ENCODE measurements around the gene PSMC1. TPM values are rescaled to one million over a fixed set of nuclear protein-coding genes. Genes with fewer than 3 reads are reported as not detected.

The PSMC1 gene
- polyA plus RNA-seq, 1 donor from 2014 or later = 287 TPM

- H3K36me3 ChIP-seq (ENCODE audit: insufficient read depth, low read length) = peaks cover 8% of the 10 kb centered on the region
- H4K20me1 ChIP-seq (ENCODE audit: insufficient read depth) = no peaks in the 10 kb centered on the region
- no peak overlapping the region for H3K27ac ChIP-seq (ENCODE audit: low read length)
- no peaks in the 10 kb centered on the region for H3K9me2 ChIP-seq (ENCODE audit: insufficient read depth, low read length)
- no peak for TF ChIP-seq EP300 (conservative IDR thresholded peaks at IDR 0.05; ENCODE audit: poor library complexity, severe bottlenecking)
- TF ChIP-seq REST (IDR thresholded peaks at IDR 0.05; ENCODE audit: borderline replicate concordance) = no peak
- no peak overlapping the region for H3K9ac ChIP-seq (ENCODE audit: low read length)
- H3K4me3 ChIP-seq (ENCODE audit: low read length) = no peak overlapping the region
- no peaks in the 10 kb centered on the region for H3F3A ChIP-seq (ENCODE audit: insufficient read depth, low read length, poor library complexity, severe bottlenecking)
- no peaks in the 10 kb centered on the region for H3K27me3 ChIP-seq (ENCODE audit: insufficient read depth, low read depth, low read length)
- no peaks in the 10 kb centered on the region for H3K9me3 ChIP-seq (ENCODE audit: low read length)
- H3K4me2 ChIP-seq (ENCODE audit: low read length) = no peak overlapping the region
- no peaks in the 10 kb centered on the region for H3K79me2 ChIP-seq (replicated peaks; ENCODE audit: insufficient read depth, low read length)
- H2AFZ ChIP-seq (ENCODE audit: low read depth, low read length) = no peak overlapping the region
Observed at GRCh38 chr14:90274808-90275457, 18.6 kb downstream of the PSMC1 start.

GRCh38 chr14:90275458-90275814 lies 19.1 kb downstream of the PSMC1 start:
- no peaks in the 10 kb centered on the region for H3F3A ChIP-seq (ENCODE audit: insufficient read depth, low read length, poor library complexity, severe bottlenecking)
- peaks cover 8% of the 10 kb centered on the region for H3K36me3 ChIP-seq (ENCODE audit: insufficient read depth, low read length)
- no peaks in the 10 kb centered on the region for H4K20me1 ChIP-seq (ENCODE audit: insufficient read depth)
- H3K9ac ChIP-seq (ENCODE audit: low read length) = no peak overlapping the region
- H3K9me2 ChIP-seq (ENCODE audit: insufficient read depth, low read length) = no peaks in the 10 kb centered on the region
- no peaks in the 10 kb centered on the region for H3K79me2 ChIP-seq (replicated peaks; ENCODE audit: insufficient read depth, low read length)
- H3K4me3 ChIP-seq (ENCODE audit: low read length) = no peak overlapping the region
- H3K27me3 ChIP-seq (ENCODE audit: insufficient read depth, low read depth, low read length) = no peaks in the 10 kb centered on the region
- H3K9me3 ChIP-seq (ENCODE audit: low read length) = no peaks in the 10 kb centered on the region
- TF ChIP-seq EZH2 (IDR thresholded peaks at IDR 0.05; ENCODE audit: borderline replicate concordance, insufficient read depth, low read length, poor library complexity, severe bottlenecking) (no peak), CTCF (IDR thresholded peaks at IDR 0.05; ENCODE audit: poor library complexity, severe bottlenecking) (no peak), REST (IDR thresholded peaks at IDR 0.05; ENCODE audit: borderline replicate concordance) (no peak), MXI1 (conservative IDR thresholded peaks at IDR 0.05; ENCODE audit: poor library complexity, severe bottlenecking) (no peak)
- H3K27ac ChIP-seq (ENCODE audit: low read length) = no peak overlapping the region
- H3K4me2 ChIP-seq (ENCODE audit: low read length) = no peak overlapping the region
- H2AFZ ChIP-seq (ENCODE audit: low read depth, low read length) = no peak overlapping the region
